Neuronal stem cell (in vitro differentiated cells): Measurements from ENCODE around the gene AKR1C2.
"Not testable (repeated sequence)": the region's sequence is repeated elsewhere in the genome, so short reads cannot be mapped to it uniquely, and the experiment has no call there.

Experiments used
- DNase-seq: peaks from one replicate; pipeline ENCODE4 v3.0.0-alpha.2; 2013; ENCODE audit warnings: low spot score
- H2AFZ ChIP-seq: one replicate; pipeline ENCODE4 v1.6.1; 2013; ENCODE audit warnings: mild to moderate bottlenecking, low read length, inconsistent platforms
- H2AK5ac ChIP-seq: 2 replicates; pipeline ENCODE4 v1.6.1; 2013; ENCODE audit warnings: low read depth, mild to moderate bottlenecking, inconsistent platforms, low read length, moderate library complexity, mixed read lengths
- H2BK120ac ChIP-seq: 2 replicates; pipeline ENCODE4 v1.6.1; 2013; ENCODE audit warnings: low read depth, mild to moderate bottlenecking, inconsistent platforms, low read length, moderate library complexity, mixed read lengths
- H2BK12ac ChIP-seq: one replicate; pipeline ENCODE4 v1.6.1; 2013; ENCODE audit warnings: low read length, inconsistent platforms
- H2BK15ac ChIP-seq: 2 replicates; pipeline ENCODE4 v1.6.1; 2013; ENCODE audit warnings: mild to moderate bottlenecking, low read length, inconsistent platforms, mixed read lengths
- H2BK5ac ChIP-seq: one replicate; pipeline ENCODE4 v1.6.1; 2013; ENCODE audit warnings: inconsistent platforms, mild to moderate bottlenecking, low read length, moderate library complexity
- H3K14ac ChIP-seq: one replicate; pipeline ENCODE4 v1.6.1; 2013; ENCODE audit warnings: low read length, inconsistent platforms
- H3K18ac ChIP-seq: 2 replicates; pipeline ENCODE4 v1.6.1; 2013; ENCODE audit warnings: low read length, inconsistent platforms
- H3K23ac ChIP-seq: 2 replicates; pipeline ENCODE4 v1.6.1; 2013; ENCODE audit warnings: low read depth, mild to moderate bottlenecking, mixed read lengths, low read length, inconsistent platforms; ENCODE audit not compliant: poor library complexity
- H3K27ac ChIP-seq: replicated peaks from 3 replicates; pipeline ENCODE4 v1.5.1; 2013; ENCODE audit warnings: low read length, inconsistent platforms
- H3K27me3 ChIP-seq, 3 experiments: 2 replicates each; pipeline ENCODE4 v1.6.1; 2013; ENCODE audit warnings: low read length in 3 of 3, mild to moderate bottlenecking in 2 of 3, inconsistent platforms in 1 of 3, low read depth in 1 of 3, mixed read lengths in 1 of 3, moderate library complexity in 1 of 3; ENCODE audit not compliant: control insufficient read depth in 3 of 3, insufficient read depth in 3 of 3
- H3K36me3 ChIP-seq, 2 donors: replicated peaks in 1 of 2; 2 replicates each; pipeline ENCODE4 v1.6.1; 2013; ENCODE audit warnings: low read length in 2 of 2; ENCODE audit not compliant: control insufficient read depth in 2 of 2, insufficient read depth in 2 of 2
- H3K4ac ChIP-seq: 2 replicates; pipeline ENCODE4 v1.6.1; 2013; ENCODE audit warnings: inconsistent platforms, mild to moderate bottlenecking, low read length, moderate library complexity
- H3K4me1 ChIP-seq, 2 donors: 1 replicate in 1 of 2; 2 replicates in 1 of 2; pipeline ENCODE4 v1.6.1; 2013; ENCODE audit warnings: low read length in 2 of 2, low read depth in 1 of 2; ENCODE audit not compliant: control insufficient read depth in 2 of 2, insufficient read depth in 1 of 2
- H3K4me2 ChIP-seq: one replicate; pipeline ENCODE4 v1.6.1; 2013; ENCODE audit warnings: mild to moderate bottlenecking, low read length, inconsistent platforms; ENCODE audit not compliant: insufficient read depth, poor library complexity, severe bottlenecking
- H3K4me3 ChIP-seq, 2 donors: 2 replicates each; pipeline ENCODE4 v1.5.1; 2013; ENCODE audit warnings: low read length in 2 of 2, mild to moderate bottlenecking in 2 of 2, inconsistent platforms in 1 of 2, moderate library complexity in 1 of 2
- H3K79me1 ChIP-seq: one replicate; pipeline ENCODE4 v1.6.1; 2013; ENCODE audit warnings: low read depth, mild to moderate bottlenecking, inconsistent platforms, low read length, moderate library complexity
- H3K9ac ChIP-seq: one replicate; pipeline ENCODE4 v1.6.1; 2013; ENCODE audit warnings: mild to moderate bottlenecking, low read depth, low read length, inconsistent platforms; ENCODE audit not compliant: poor library complexity
- H3K9me3 ChIP-seq, 2 donors: replicated peaks in 1 of 2; 2 replicates each; pipeline versions ENCODE3 to v1.6.1; 2013; ENCODE audit warnings: low read length in 2 of 2, mild to moderate bottlenecking in 2 of 2, inconsistent platforms in 1 of 2, low read depth in 1 of 2, mixed read lengths in 1 of 2, moderate library complexity in 1 of 2; ENCODE audit not compliant: control insufficient read depth in 2 of 2, insufficient read depth in 1 of 2
- H4K8ac ChIP-seq: one replicate; pipeline ENCODE4 v1.6.1; 2013; ENCODE audit warnings: low read depth, mild to moderate bottlenecking, inconsistent platforms, low read length, moderate library complexity
- H4K91ac ChIP-seq: one replicate; pipeline ENCODE4 v1.6.1; 2013; ENCODE audit warnings: low read length, low read depth, mild to moderate bottlenecking, inconsistent platforms; ENCODE audit not compliant: poor library complexity
- WGBS, 2 donors: extraction: QIAGEN DNeasy Blood & Tissue Kit; methylation state at CpG; one replicate each; pipeline ENCODE4 v1.1.7; 2013; ENCODE audit warnings: missing lambda C conversion rate in 2 of 2, mixed read lengths in 1 of 2; ENCODE audit not compliant: insufficient read length in 2 of 2, insufficient replicate concordance in 1 of 2; ENCODE audit errors: extremely low coverage in 2 of 2; 5-methylcytosine and 5-hydroxymethylcytosine counted together

Gene AKR1C2

GRCh38 chr10:5018671-5019277, 15.1 kb upstream of the AKR1C2 start:
- H2BK12ac ChIP-seq, H2BK5ac ChIP-seq, H3K4me2 ChIP-seq, H2AK5ac ChIP-seq, H3K18ac ChIP-seq, H2BK120ac ChIP-seq, H3K9me3 ChIP-seq, H3K27ac ChIP-seq, H4K8ac ChIP-seq, H3K79me1 ChIP-seq, H3K9ac ChIP-seq, H3K27me3 ChIP-seq, H3K36me3 ChIP-seq, H3K14ac ChIP-seq, H3K23ac ChIP-seq, H3K4me1 ChIP-seq, H2AFZ ChIP-seq, H3K4ac ChIP-seq, H3K4me3 ChIP-seq, H4K91ac ChIP-seq, H2BK15ac ChIP-seq, DNase-seq: not testable (repeated sequence)
- WGBS, 2 donors = no CpG with 5 or more reads among the region's 3 CpGs

- H2AFZ ChIP-seq = no peak overlapping the region
- WGBS, 2 donors = no CpG with 5 or more reads among the region's 3 CpGs
Measured at GRCh38 chr10:5018134-5018533, 14.5 kb upstream of the AKR1C2 start.

DNA sequence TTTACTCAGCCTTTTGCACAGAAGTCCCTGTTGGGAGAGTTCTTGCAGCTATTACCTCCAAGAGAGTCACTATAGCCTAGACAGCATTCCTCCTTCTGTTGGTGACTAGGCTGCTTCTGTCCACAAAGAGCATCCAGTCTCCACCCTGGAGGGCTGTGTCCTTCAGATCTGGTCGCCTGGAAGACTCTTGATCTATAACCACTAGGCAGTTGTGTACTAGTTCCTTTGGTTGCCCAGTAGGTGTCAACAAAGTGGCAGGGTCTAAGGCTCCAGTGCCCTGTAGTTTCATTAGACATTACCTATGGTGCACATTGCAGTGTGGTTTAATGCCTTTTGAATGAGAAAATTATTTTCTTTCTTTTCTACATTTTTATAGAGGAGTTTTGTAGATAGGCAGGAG, 11.3 kb upstream of the AKR1C2 start:
- Histone ChIP-seq H4K91ac (no peak overlapping the region), H2BK15ac (no peak overlapping the region), H2AK5ac (no peak overlapping the region), H3K4me3 (no peak overlapping the region), H2BK120ac (no peak overlapping the region), H2BK12ac (no peak overlapping the region), H3K4ac (no peak overlapping the region), H3K27me3 (no peaks in the 10 kb centered on the region), H2AFZ (no peak overlapping the region), H3K9ac (no peak overlapping the region), H4K8ac (no peak overlapping the region), H3K9me3 (no peaks in the 10 kb centered on the region), H3K18ac (no peak overlapping the region), H3K79me1 (no peaks in the 10 kb centered on the region), H3K27ac (no peak overlapping the region), H3K14ac (no peak overlapping the region), H3K4me1 (no peaks in the 10 kb centered on the region), H3K23ac (no peak overlapping the region), H2BK5ac (no peak overlapping the region), H3K36me3 (no peaks in the 10 kb centered on the region), H3K4me2 (no peak overlapping the region)
- DNase-seq = no peak
- no CpG with 5 or more reads among the region's 1 CpG for WGBS, 2 donors

More at GRCh38 chr10:5018134-5018533, 14.5 kb upstream of the AKR1C2 start:
- DNase-seq = no peak
- H3K36me3 ChIP-seq = no peaks in the 10 kb centered on the region
- H3K14ac ChIP-seq = no peak overlapping the region
- no peak overlapping the region for H2BK12ac ChIP-seq
- no peak overlapping the region for H4K8ac ChIP-seq
- H3K27ac ChIP-seq = no peak overlapping the region
- H3K4ac ChIP-seq = no peak overlapping the region
- H2AK5ac ChIP-seq = no peak overlapping the region
- no peak overlapping the region for H3K4me2 ChIP-seq
- H2BK15ac ChIP-seq = no peak overlapping the region
- peaks cover 0 to 1% of the 10 kb centered on the region in 2 donors for H3K4me1 ChIP-seq
- H4K91ac ChIP-seq = no peak overlapping the region
- H2BK120ac ChIP-seq = no peak overlapping the region
- no peaks in the 10 kb centered on the region for H3K9me3 ChIP-seq
- H3K18ac ChIP-seq = no peak overlapping the region
- H3K27me3 ChIP-seq = no peaks in the 10 kb centered on the region
- H3K4me3 ChIP-seq = no peak overlapping the region
- no peaks in the 10 kb centered on the region for H3K79me1 ChIP-seq
- no peak overlapping the region for H3K23ac ChIP-seq
- H3K9ac ChIP-seq = no peak overlapping the region
- no peak overlapping the region for H2BK5ac ChIP-seq

- not testable (repeated sequence) for H3K9me3 ChIP-seq, H3K14ac ChIP-seq, H2AK5ac ChIP-seq, H3K27ac ChIP-seq, H3K27me3 ChIP-seq, H2BK120ac ChIP-seq, H3K4me1 ChIP-seq, H3K4me2 ChIP-seq, H3K23ac ChIP-seq, H3K18ac ChIP-seq, H3K9ac ChIP-seq, H3K4me3 ChIP-seq, H3K4ac ChIP-seq, H4K8ac ChIP-seq, H3K79me1 ChIP-seq, DNase-seq, H3K36me3 ChIP-seq, H2BK5ac ChIP-seq, H4K91ac ChIP-seq, H2BK12ac ChIP-seq, H2BK15ac ChIP-seq, H2AFZ ChIP-seq
- no CpG with 5 or more reads among the region's 4 CpGs for WGBS, 2 donors
Measured at GRCh38 chr10:5014200-5014910, 10.7 kb upstream of the AKR1C2 start.
